ENCODE data around the gene DYSF.

The DYSF gene

DNA sequence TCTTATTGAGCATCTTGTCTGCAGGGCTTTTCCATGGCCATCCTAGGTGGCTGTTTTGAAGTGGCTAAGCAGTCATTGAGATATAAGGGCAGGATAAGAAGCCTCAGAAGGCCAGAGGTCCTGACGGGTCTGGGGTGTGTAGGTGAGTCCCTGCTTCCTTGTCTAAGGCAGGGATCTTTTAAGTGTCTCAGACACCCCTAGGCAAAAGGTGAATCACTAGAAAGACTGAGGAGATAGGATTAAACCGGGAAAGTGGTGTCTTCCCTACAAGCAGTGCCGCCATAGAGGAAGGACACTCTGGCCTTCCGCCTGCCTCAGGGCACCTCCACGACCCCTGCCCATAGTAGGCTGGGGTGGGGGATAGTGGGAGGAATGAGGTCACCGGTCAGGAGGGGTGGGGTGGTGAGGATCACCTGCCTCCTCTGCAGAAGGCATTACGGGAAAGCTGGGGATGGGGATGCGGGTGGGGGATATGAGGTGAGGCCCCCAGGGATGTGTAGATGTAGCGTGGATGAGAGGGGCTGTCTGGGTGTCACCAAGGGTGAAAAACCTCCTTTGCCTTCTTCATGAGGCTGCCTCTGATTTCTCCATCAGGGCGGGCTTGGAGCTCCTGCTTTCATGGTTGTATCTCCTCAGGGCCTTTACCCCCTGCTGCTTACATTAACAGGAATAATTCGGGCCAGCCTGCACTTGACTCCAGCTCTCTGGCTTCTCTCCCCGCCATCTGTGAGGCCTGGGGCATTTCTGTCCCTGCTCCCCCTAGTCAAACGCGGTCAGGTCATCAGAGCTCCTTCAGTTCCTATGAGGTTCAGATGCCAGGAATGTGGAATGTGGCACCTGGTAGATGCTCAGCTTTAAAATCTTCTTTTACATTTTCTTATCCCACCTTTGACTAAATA, 244.0 kb downstream of the DYSF start:
- TF ChIP-seq, protein P1, sequence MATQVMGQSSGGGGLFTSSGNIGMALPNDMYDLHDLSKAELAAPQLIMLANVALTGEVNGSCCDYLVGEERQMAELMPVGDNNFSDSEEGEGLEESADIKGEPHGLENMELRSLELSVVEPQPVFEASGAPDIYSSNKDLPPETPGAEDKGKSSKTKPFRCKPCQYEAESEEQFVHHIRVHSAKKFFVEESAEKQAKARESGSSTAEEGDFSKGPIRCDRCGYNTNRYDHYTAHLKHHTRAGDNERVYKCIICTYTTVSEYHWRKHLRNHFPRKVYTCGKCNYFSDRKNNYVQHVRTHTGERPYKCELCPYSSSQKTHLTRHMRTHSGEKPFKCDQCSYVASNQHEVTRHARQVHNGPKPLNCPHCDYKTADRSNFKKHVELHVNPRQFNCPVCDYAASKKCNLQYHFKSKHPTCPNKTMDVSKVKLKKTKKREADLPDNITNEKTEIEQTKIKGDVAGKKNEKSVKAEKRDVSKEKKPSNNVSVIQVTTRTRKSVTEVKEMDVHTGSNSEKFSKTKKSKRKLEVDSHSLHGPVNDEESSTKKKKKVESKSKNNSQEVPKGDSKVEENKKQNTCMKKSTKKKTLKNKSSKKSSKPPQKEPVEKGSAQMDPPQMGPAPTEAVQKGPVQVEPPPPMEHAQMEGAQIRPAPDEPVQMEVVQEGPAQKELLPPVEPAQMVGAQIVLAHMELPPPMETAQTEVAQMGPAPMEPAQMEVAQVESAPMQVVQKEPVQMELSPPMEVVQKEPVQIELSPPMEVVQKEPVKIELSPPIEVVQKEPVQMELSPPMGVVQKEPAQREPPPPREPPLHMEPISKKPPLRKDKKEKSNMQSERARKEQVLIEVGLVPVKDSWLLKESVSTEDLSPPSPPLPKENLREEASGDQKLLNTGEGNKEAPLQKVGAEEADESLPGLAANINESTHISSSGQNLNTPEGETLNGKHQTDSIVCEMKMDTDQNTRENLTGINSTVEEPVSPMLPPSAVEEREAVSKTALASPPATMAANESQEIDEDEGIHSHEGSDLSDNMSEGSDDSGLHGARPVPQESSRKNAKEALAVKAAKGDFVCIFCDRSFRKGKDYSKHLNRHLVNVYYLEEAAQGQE (IDR thresholded peaks at IDR 0.05; ENCODE audit: low read depth): no peak
- TF ChIP-seq, protein P2, sequence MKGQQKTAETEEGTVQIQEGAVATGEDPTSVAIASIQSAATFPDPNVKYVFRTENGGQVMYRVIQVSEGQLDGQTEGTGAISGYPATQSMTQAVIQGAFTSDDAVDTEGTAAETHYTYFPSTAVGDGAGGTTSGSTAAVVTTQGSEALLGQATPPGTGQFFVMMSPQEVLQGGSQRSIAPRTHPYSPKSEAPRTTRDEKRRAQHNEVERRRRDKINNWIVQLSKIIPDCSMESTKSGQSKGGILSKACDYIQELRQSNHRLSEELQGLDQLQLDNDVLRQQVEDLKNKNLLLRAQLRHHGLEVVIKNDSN (IDR thresholded peaks at IDR 0.05): no peak
- TF ChIP-seq RAD21 (IDR thresholded peaks at IDR 0.05; ENCODE audit: low read depth) (no peak), NFIC (IDR thresholded peaks at IDR 0.05) (no peak), TCF12 (IDR thresholded peaks at IDR 0.05; ENCODE audit: low read depth) (no peak), TAF1 (IDR thresholded peaks at IDR 0.05; ENCODE audit: low read depth) (no peak), EP300 (IDR thresholded peaks at IDR 0.05; ENCODE audit: borderline replicate concordance) (no peak), YY1 (IDR thresholded peaks at IDR 0.05; ENCODE audit: low read depth) (no peak), TEAD4 (IDR thresholded peaks at IDR 0.05) (no peak), FOXM1 (IDR thresholded peaks at IDR 0.05; ENCODE audit: borderline replicate concordance, low read depth) (no peak), CEBPB (IDR thresholded peaks at IDR 0.05) (no peak), ZBTB7A (IDR thresholded peaks at IDR 0.05; ENCODE audit: low read depth) (no peak)
- TF ChIP-seq, protein P3, sequence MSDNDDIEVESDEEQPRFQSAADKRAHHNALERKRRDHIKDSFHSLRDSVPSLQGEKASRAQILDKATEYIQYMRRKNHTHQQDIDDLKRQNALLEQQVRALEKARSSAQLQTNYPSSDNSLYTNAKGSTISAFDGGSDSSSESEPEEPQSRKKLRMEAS (IDR thresholded peaks at IDR 0.05): no peak

DNA sequence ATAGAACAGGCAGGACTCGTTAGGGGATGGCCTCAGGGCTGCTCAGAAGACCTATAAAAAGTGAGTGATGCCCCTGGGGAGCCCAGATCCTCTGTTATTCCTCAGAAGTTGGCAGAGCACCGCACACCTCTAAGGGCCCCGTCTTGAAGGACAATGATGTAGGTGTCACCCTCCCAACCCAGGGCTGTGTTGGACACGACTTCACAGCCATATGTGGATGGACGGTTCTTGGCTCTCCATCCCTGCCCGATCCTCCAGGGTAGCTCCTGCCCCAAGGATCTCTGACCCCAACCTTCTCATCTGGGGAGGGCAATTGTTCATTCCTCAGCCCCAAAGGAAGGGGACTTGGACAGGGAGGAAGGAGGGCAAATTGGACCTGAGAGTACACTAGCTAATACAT, 246.1 kb downstream of the DYSF start:
- TF ChIP-seq, protein P1 (IDR thresholded peaks at IDR 0.05; ENCODE audit: low read depth): no peak
- no peak for TF ChIP-seq FOXM1 (IDR thresholded peaks at IDR 0.05; ENCODE audit: borderline replicate concordance, low read depth)
- TF ChIP-seq EP300 (IDR thresholded peaks at IDR 0.05; ENCODE audit: borderline replicate concordance): no peak
- TF ChIP-seq TEAD4 (IDR thresholded peaks at IDR 0.05): no peak
- no peak for TF ChIP-seq CEBPB (IDR thresholded peaks at IDR 0.05)
- TF ChIP-seq EGR1 (IDR thresholded peaks at IDR 0.05): no peak
- TF ChIP-seq CREB1 (IDR thresholded peaks at IDR 0.05; ENCODE audit: low read depth): no peak
- TF ChIP-seq ZBTB7A (IDR thresholded peaks at IDR 0.05; ENCODE audit: low read depth): no peak
- TF ChIP-seq YY1 (IDR thresholded peaks at IDR 0.05; ENCODE audit: low read depth): no peak
- TF ChIP-seq TAF1 (IDR thresholded peaks at IDR 0.05; ENCODE audit: low read depth): no peak
- no peak for TF ChIP-seq TCF12 (IDR thresholded peaks at IDR 0.05; ENCODE audit: low read depth)
- no peak for TF ChIP-seq RAD21 (IDR thresholded peaks at IDR 0.05; ENCODE audit: low read depth)
- TF ChIP-seq, protein P2 (IDR thresholded peaks at IDR 0.05): no peak
- no peak for TF ChIP-seq NFIC (IDR thresholded peaks at IDR 0.05)
- TF ChIP-seq, protein P3 (IDR thresholded peaks at IDR 0.05): no peak

- TF ChIP-seq EP300 (IDR thresholded peaks at IDR 0.05; ENCODE audit: borderline replicate concordance): peak; percentile 38; the same call in 1 of the 2 replicates
- TF ChIP-seq, protein P1 (IDR thresholded peaks at IDR 0.05; ENCODE audit: low read depth): no peak
These were observed 246.8 kb downstream of the DYSF start for GRCh38 chr2:71700041-71700657.
